CD4-positive, alpha-beta T cell treated with Interleukin-4 for 1 hour (primary cell): Measurements from ENCODE around the gene ATP13A3.
A peak's percentile ranks its signal among the peaks of the same experiment; 100 is the strongest.
"Not testable (repeated sequence)": the region's sequence is repeated elsewhere in the genome, so short reads cannot be mapped to it uniquely, and the experiment has no call there.

Experiments used
- DNase-seq, 2 donors: peaks; one replicate each; pipeline ENCODE4 v3.0.0-alpha.2; 2020 to 2022

ATP13A3 gene

DNA sequence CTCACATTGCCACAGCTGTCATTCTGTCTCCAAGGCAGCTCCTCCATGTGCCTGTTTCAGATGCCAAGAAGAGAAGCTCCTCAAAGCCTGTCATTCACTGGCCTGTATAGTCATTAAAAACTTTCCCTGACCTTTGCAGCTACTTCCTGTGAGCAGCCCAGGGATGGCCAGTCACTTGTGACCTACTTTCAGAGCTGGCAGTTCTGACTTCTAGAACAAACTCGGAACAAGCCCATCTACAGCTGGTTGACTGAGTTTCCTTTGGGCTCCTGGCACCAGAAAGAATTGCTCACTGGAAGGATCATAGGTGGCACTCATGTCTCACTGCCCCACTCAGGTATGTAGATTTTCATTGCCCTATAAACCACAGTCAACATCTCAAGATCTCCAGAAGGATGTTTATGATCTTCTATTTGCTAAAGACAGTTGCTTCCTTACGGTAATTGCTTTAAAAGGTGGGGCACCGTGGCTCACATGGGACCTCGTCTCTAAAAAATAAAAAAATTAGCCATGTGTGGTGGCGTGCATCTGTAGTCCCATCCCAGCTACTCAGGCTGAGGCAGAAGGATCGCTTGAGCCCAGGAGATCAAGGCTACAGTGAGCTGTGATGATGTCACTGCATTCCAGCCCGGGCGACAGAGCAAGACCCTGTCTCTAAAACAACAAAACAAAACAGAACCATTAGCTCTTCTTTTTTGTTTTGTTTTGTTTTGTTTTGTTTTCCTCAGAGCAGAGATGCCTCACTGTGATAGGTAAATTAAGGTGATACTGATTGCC lies 11.2 kb upstream of the ATP13A3 start:
- DNase-seq = no peak

GRCh38 chr3:194496217-194496919 lies 9.6 kb upstream of the ATP13A3 start:
- no peak for DNase-seq

DNA sequence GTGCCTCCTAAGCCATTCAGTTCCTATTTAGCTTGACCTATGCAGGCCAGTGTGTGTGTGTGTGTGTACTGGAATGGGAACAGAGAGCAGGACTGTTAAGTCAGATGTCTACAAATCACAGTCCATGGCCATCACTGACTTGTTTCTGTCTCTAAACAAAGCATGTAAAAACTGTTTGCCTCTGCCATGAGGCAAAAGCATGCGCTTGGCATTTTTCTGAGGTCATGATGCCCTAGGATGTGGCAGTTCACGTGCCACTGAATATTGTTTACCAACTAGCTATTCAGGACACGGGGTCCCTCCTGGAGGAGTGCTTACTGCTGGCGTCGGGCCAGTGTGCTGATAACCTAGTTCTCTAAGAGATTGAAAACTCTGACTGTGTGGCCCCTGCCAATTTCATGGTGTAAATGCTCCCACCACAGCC lies 8.2 kb upstream of the ATP13A3 start:
- no peak for DNase-seq

DNA sequence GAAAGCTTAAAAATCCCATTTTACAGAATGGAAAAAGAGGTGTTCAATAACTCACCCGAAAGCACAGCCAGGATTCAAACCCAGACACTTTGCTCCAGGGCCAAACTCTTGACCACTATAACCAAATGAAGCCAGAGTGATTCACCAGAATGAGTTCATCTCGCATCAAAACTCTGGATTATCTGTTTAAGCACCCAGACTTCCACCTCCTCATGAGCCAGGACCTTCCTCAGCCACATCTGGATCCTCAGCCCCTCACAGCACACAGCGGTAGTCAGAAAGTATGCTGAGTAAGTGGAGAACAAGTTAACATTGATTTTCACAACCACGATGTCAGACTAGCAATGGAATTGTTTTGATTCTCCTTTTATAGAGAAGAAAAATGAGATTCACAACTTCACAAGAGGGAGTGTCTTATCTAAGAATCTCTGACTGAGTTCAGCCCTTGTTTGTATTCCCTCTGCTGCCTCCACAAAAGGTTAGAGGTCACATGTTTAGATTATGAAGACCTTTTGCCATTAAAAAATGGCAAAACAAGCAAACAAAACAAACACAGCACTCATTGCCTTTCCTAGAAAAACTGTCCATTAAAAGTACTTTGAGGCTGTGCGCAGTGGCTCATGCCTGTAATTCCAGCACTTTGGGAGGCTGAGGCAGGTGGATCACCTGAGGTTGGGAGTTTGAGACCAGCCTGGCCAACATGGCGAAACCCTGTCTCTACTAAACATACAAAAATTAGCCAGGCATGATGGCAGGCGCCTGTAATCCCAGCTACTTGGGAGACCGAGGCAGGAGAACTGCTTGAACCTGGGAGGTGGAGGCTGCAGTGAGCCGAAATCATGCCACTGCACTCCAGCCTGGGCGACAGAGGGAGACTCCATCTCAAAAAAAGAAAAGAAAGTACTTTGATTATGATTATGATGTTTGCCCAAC lies 7.5 kb upstream of the ATP13A3 start:
- DNase-seq = not testable (repeated sequence)

- peak in 1 of 2 donors; percentile 24 for DNase-seq
Measured at GRCh38 chr3:194492001-194492400, 5.2 kb upstream of the ATP13A3 start.

DNA sequence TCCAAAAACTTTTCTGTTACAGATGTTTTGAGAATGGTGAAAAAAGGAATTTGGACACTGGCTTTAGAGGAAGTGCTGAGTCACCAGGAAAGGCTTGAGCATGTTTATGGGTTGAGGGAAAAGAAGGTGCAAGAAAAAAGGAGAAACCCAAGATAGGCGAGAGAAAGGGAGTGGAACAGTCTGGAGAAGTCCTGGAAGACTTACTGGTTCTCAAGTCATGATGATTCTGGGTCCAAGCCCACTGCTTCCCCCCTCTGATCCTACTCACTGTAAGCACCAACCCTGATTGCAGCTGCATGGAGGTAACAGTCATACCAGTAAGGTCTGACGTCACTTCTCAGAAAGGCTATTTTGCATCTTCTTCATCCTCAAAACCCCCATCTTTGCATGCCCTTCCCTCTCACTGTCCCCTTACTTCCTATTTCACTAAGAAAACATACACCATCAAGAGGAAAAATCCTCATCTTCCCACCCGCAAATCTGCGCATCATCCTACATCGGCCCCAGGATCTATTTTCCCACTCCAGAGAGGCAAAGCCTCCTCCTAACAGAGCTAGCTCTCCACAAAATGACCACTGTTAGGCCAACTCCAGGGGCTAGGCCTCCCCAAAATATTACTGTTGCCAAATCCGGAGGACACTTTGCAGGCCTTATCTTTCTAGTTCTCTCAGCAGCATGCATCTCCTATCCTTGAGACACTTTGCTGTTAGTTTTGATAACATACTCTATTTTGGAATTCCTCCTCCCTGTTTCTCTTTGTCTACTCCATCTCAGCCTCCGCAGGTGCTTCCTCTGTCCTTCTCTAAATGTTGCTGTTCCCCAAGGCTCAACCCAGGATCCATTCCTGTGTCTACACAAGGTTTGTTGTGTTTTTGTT lies 3.2 kb upstream of the ATP13A3 start:
- peak in 1 of 2 donors; percentile 30 for DNase-seq

- DNase-seq = no peak
Measured at GRCh38 chr3:194488055-194488742, 1.4 kb upstream of the ATP13A3 start.

- peak; percentile 31 to 41 for DNase-seq
Measured at GRCh38 chr3:194487289-194488054, 670 bp upstream of the ATP13A3 start.

- peak; percentile 61 to 64 for DNase-seq
Measured at GRCh38 chr3:194485881-194486539, 792 bp downstream of the ATP13A3 start.

GRCh38 chr3:194485468-194485880 lies 1.3 kb downstream of the ATP13A3 start:
- DNase-seq = peak in 1 of 2 donors; percentile 46

DNA sequence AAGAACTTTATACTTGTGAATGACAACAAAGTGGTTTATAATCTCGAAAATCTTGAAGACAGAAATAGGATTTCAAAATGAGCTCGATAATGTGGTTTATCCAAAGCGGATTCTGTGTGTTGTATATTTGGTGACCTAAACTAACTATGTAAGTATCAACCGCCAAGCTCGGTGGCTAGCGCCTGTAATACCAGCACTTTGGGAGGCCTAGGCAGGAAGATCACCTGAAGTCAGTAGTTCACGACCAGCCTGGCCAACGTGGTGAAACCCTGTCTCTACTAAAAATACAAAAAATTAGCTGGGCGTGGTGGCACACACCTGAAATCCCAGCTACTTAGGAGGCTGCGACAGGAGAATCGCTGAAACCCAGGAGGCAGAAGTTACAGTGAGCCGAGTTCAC lies 2.2 kb downstream of the ATP13A3 start:
- DNase-seq = no peak

DNA sequence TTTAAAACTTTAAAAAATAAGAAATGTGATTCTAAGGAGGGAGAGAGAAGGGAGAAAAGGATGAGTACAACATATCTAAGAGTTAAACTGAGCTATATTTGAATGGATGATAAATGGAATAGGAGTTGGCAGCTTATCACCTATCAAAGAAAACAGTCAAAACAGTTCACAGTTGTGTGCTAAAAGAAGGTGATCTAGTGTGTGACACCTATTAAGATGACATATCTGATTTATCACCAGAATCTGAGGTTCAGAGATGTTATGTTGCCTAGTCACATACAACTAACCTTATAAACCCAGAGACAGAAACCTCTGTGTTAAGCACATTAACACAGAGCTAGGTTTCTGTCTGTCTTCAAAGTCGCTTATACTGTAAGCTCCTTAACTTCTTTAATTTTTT lies 3.0 kb downstream of the ATP13A3 start:
- DNase-seq = no peak

DNA sequence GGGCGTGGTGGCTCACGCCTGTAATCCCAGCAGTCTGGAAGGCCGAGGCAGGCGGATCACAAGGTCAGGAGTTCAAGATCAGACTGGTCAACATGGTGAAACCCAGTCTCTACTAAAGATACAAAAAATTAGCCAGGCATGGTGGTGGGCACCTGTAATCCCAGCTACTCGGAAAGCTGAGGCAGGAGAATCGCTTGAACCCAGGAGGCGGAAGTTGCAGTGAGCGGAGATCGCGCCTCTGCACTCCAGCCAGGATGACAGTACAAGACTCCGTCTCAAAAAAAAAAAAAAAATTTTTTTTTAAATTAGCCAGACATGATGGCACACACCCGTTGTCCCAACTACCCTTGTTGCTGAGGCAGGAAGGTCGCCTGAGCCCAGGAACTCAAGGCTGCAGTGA lies 4.0 kb downstream of the ATP13A3 start:
- DNase-seq = not testable (repeated sequence)

DNA sequence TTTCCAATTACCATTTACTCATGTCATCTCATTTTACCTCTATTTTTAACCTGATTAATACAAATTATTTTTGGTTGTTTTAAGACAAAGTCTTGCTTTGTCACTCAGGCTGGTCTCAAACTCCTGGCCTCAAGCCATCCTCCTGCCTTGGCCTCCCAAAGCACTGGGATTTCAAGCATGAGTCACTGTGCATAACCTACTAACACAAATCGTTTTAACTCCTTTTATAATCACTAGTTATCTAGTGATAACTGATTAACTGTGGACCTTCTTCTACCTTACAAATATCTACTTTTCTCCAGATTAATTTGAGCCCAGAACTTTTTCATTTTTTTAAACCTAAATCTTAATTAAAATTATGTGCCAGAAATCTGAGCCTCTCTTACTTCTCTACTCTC lies 4.6 kb downstream of the ATP13A3 start:
- no peak for DNase-seq

GRCh38 chr3:194481525-194482195 lies 5.1 kb downstream of the ATP13A3 start:
- DNase-seq = no peak

DNA sequence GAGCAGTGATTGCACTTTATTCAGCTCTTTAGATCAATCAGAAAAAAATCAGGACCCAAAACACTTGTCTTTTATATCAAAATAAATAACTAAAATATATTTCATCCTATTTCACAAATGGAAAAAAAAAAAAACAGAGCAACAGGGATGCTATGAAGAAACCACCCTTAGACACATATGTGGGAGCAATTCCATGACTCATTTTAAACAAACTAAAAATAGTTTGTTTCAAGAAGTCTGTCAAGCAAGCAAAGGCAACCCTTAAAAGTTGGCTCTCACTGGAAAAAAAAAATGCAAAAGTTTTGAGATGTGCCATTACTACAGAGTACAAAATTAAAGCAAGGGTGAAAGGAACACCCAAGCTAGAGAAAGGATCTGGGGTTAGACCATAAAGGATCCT lies 5.7 kb downstream of the ATP13A3 start:
- no peak for DNase-seq

DNA sequence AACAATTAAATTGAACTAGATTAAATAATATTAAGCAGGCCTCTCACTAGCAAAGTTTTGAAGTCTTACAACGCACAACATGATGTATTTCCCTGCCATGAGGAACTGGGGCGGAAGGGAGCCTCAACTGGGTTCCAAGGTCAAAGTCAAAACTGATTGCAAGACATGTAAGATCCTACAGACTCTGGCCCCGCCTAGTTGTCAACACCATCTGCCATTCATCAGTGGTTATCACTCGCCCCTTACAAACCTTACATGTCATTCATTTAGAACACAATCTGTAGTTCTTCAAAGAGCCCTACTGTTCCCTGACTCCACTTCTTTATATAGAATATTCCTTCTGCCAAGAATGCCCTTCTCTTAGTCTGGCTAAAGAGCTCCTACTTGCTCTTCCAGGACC lies 10.0 kb downstream of the ATP13A3 start:
- DNase-seq = no peak

DNA sequence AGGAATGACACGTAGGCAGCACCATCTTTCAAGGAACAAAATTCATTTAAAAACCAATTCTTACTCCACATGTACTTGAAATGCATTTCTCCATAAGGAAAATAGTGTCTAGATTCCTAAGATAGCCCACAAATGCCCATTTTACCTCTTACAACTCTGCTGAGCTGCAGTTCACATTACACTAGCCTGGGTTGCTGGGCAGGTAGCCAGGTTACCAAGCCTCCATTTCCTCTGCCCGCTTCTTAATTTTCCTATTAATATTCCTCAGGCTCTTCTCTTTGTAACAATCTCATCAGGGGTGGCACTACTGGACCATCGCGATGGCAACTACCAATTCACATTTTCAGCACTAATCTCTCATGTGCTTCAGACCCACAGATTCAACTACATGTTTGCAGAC lies 10.8 kb downstream of the ATP13A3 start:
- no peak for DNase-seq

GRCh38 chr3:194475138-194475932 lies 11.5 kb downstream of the ATP13A3 start:
- DNase-seq = no peak
